ENCODE measurements around the gene PDE4A. TPM values are rescaled to one million over a fixed set of nuclear protein-coding genes. Genes with fewer than 3 reads are reported as not detected.
A peak's percentile ranks its signal among the peaks of the same experiment; 100 is the strongest.

PDE4A gene
- total RNA-seq, 4 donors from 2014 or later = 0.87 to 7.1 (median 2.3) TPM

GRCh38 chr19:10430505-10431253, 10.3 kb downstream of the PDE4A start:
- intact Hi-C loops (cut with DNase I) = no loop called here
- WGBS, 2 donors = 5 to 14% methylated on average over 14 to 15 of the region's 75 CpGs
- peak overlapping the region; percentile 54 to 82 (median 75) for H3K27ac ChIP-seq
- no peaks in the 10 kb centered on the region for H3K36me3 ChIP-seq
- no peaks in the 10 kb centered on the region for H3K9me3 ChIP-seq
- no peak for DNase-seq
- peaks cover 13 to 31% (median 15%) of the 10 kb centered on the region in 3 donors for H3K4me1 ChIP-seq
- peak overlapping the region; percentile 35 to 78 (median 55) for H3K4me3 ChIP-seq
- TF ChIP-seq CTCF (IDR thresholded peaks at IDR 0.05) (no peak), POLR2A (IDR thresholded peaks at IDR 0.05) (peak in 2 of 4 donors; percentile 32 to 43)
- H3K27me3 ChIP-seq = peaks cover 0 to 54% (median 4%) of the 10 kb centered on the region in 4 donors

GRCh38 chr19:10431254-10431942, 11.1 kb downstream of the PDE4A start:
- no peak for DNase-seq
- TF ChIP-seq CTCF (IDR thresholded peaks at IDR 0.05) (no peak), POLR2A (IDR thresholded peaks at IDR 0.05) (no peak)
- Histone ChIP-seq H3K4me3 (peak overlapping the region; percentile 35 to 78 (median 55)), H3K9me3 (no peaks in the 10 kb centered on the region), H3K27me3 (peaks cover 0 to 47% (median 4%) of the 10 kb centered on the region in 4 donors), H3K4me1 (peaks cover 13 to 31% (median 15%) of the 10 kb centered on the region in 3 donors), H3K27ac (peak overlapping the region; percentile 54 to 82 (median 75)), H3K36me3 (no peaks in the 10 kb centered on the region)
- WGBS, 2 donors = 2 to 4% methylated on average over 14 to 18 of the region's 25 CpGs
- intact Hi-C loops (cut with DNase I) = no loop called here

- WGBS, 2 donors = 0% methylated on average over 2 to 5 of the region's 64 CpGs
- Histone ChIP-seq H3K9me3 (no peaks in the 10 kb centered on the region), H3K4me1 (peaks cover 13 to 31% (median 15%) of the 10 kb centered on the region in 3 donors), H3K27ac (peak overlapping the region; percentile 46 to 82 (median 75)), H3K27me3 (peaks cover 0 to 44% (median 4%) of the 10 kb centered on the region in 4 donors), H3K4me3 (peak overlapping the region; percentile 35 to 78 (median 55)), H3K36me3 (no peaks in the 10 kb centered on the region)
- no peak for DNase-seq
- intact Hi-C loops (cut with DNase I) = no loop called here
- no peak for TF ChIP-seq POLR2A (IDR thresholded peaks at IDR 0.05)
- no peak for TF ChIP-seq CTCF (IDR thresholded peaks at IDR 0.05)
Measured at GRCh38 chr19:10431943-10432735, 11.8 kb downstream of the PDE4A start.

- H3K36me3 ChIP-seq = no peaks in the 10 kb centered on the region
- DNase-seq = no peak
- peak overlapping the region; percentile 35 to 78 (median 55) for H3K4me3 ChIP-seq
- 83% methylated on average over 1 of the region's 2 CpGs; no CpG with 5 or more reads in 1 of the 2 donors for WGBS, 2 donors
- peak overlapping the region in 3 of 4 donors; percentile 46 to 82 (median 80) for H3K27ac ChIP-seq
- intact Hi-C loops (cut with DNase I) = no loop called here
- no peak for TF ChIP-seq POLR2A (IDR thresholded peaks at IDR 0.05)
- no peak for TF ChIP-seq CTCF (IDR thresholded peaks at IDR 0.05)
- H3K4me1 ChIP-seq = peaks cover 13 to 31% (median 15%) of the 10 kb centered on the region in 3 donors
- H3K27me3 ChIP-seq = peaks cover 0 to 44% (median 4%) of the 10 kb centered on the region in 4 donors
- H3K9me3 ChIP-seq = no peaks in the 10 kb centered on the region
Measured at GRCh38 chr19:10432736-10433130, 12.4 kb downstream of the PDE4A start.
